ENCODE data around the gene GCDH.
A peak's percentile ranks its signal among the peaks of the same experiment; 100 is the strongest.

Gene GCDH

GRCh38 chr19:12938779-12939601, 48.0 kb downstream of the GCDH start:
- peak; percentile 35 for TF ChIP-seq CTCF (IDR thresholded peaks at IDR 0.05; ENCODE audit: insufficient read depth, low read depth, low read length, missing control alignments)
- peak overlapping the region; percentile 99 for H3K4me3 ChIP-seq (ENCODE audit: low read length)
- DNase-seq (ENCODE audit: low read depth) = peak; percentile 50

GRCh38 chr19:12939975-12940423, 49.0 kb downstream of the GCDH start:
- no peak for DNase-seq (ENCODE audit: low read depth)
- TF ChIP-seq CTCF (IDR thresholded peaks at IDR 0.05; ENCODE audit: insufficient read depth, low read depth, low read length, missing control alignments) = no peak
- peak overlapping the region; percentile 99 for H3K4me3 ChIP-seq (ENCODE audit: low read length)

GRCh38 chr19:12940897-12941296, 49.9 kb downstream of the GCDH start:
- TF ChIP-seq CTCF (IDR thresholded peaks at IDR 0.05; ENCODE audit: insufficient read depth, low read depth, low read length, missing control alignments) = no peak
- no peak for DNase-seq (ENCODE audit: low read depth)
- H3K4me3 ChIP-seq (ENCODE audit: low read length) = peak overlapping the region; percentile 99

GRCh38 chr19:12943437-12944044, 52.6 kb downstream of the GCDH start:
- no peak overlapping the region for H3K4me3 ChIP-seq (ENCODE audit: low read length)
- TF ChIP-seq CTCF (IDR thresholded peaks at IDR 0.05; ENCODE audit: insufficient read depth, low read depth, low read length, missing control alignments) = no peak

GRCh38 chr19:12944104-12944674, 53.2 kb downstream of the GCDH start:
- no peak overlapping the region for H3K4me3 ChIP-seq (ENCODE audit: low read length)
- TF ChIP-seq CTCF (IDR thresholded peaks at IDR 0.05; ENCODE audit: insufficient read depth, low read depth, low read length, missing control alignments) = no peak
- no peak for DNase-seq (ENCODE audit: low read depth)

More at GRCh38 chr19:12943437-12944044, 52.6 kb downstream of the GCDH start:
- DNase-seq (ENCODE audit: low read depth) = no peak

GRCh38 chr19:12945479-12946091, 54.6 kb downstream of the GCDH start, which contains the start of gene RAD23A:
TSS of gene RAD23A (plus strand) at chr19:12945862. CDS start at chr19:12945949, 87 bp downstream.
- peak; percentile 98 for DNase-seq (ENCODE audit: low read depth)
- no peak for TF ChIP-seq CTCF (IDR thresholded peaks at IDR 0.05; ENCODE audit: insufficient read depth, low read depth, low read length, missing control alignments)
- H3K4me3 ChIP-seq (ENCODE audit: low read length) = peak within 1 kb of the TSS; percentile 80
